Activated gamma-delta T cell treated with Interleukin-2 at 50 U/mL for 16 hours (primary cell): ENCODE data around the gene FOXE3.
"Not testable (repeated sequence)": the region's sequence is repeated elsewhere in the genome, so short reads cannot be mapped to it uniquely, and the experiment has no call there.

Source experiments
- DNase-seq: peaks from one replicate; pipeline ENCODE4 v3.0.0-alpha.2; 2020

Gene FOXE3

DNA sequence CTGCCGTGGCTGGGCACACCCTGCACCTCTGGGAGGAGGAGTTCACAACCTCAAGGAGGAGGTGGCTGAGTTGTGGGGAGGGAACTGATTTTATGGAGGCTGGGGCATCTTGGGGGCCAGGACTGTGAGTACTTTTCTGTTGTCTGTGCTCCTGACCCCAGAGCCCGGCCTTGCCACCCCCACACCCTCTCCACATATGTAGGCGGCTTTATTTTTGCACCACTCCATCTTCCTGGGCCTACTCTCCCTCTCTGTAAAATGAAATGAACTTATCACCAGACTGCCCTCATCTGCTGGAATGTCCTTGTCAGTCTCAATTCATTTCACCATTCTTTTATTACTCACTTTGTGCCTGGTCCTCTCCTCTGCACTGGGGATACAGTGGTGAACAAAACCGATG lies 34.5 kb downstream of the FOXE3 start:
- DNase-seq, result no peak

- no peak for DNase-seq
Measured at GRCh38 chr1:47452426-47452825, 36.3 kb downstream of the FOXE3 start.

GRCh38 chr1:47453910-47454309 lies 37.8 kb downstream of the FOXE3 start:
- not testable (repeated sequence) for DNase-seq

DNA sequence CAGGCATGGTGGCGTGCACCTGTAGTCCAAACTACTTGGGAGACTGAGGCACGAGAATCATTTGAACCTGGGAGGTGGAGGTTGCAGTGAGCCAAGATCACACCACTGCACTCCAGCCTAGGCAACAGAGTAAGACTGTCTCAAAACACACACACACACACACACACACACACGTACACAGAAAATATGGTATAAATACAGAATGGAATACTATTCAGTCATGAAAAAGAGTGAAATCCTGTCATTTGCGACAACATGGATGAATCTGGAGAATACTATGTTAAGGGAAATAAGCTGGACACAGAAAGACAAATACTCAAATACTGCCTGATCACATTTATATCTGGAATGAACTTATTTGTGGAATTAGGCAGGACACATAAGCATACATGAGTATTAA lies 40.2 kb downstream of the FOXE3 start:
- DNase-seq, result no peak

GRCh38 chr1:47457547-47457946 lies 41.5 kb downstream of the FOXE3 start:
- not testable (repeated sequence) for DNase-seq

GRCh38 chr1:47459253-47459788 lies 43.2 kb downstream of the FOXE3 start:
- DNase-seq, result no peak

DNA sequence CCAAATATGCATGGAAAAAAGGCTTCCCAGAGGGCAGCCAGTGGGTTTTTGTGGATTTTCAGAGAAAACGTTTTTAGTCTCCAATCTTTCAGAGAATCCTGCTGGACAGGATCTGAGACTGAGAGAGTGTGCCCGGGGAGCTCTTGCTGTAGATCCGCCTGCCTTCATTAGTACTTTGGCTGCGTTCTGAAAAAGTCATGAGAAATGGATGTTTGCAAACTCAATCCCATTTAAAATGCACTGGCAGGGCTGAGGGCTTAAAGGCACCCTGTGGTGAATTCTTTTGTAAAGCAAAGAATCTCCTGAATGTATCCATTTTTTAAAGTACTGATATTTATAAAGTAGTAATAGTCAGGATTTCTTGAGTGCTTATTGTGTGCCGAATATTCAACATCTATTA lies 44.0 kb downstream of the FOXE3 start:
- DNase-seq, result no peak

DNA sequence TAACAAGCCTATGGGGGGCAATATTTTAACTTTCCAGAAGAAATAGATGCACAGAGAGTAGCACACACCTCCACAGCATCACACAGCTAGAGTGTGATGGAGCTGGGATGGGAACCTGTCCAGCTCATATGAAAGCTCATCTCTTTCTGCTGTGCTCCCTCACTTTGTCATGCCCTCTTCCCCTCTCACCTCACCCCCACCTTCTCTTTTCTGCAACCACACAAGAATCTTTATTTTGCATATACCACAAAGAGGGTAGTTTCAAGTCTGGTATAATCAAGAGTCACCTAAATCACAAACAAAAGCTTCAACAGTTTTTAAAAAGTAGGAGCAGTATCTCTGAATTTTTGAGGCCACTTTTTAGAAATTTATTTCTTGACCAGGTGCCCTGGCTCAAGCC lies 44.4 kb downstream of the FOXE3 start:
- no peak for DNase-seq

- DNase-seq, result no peak
Measured at GRCh38 chr1:47465605-47466004, 49.5 kb downstream of the FOXE3 start.
